CD4-positive, alpha-beta T cell (primary cell): ENCODE measurements around the gene LYAR. TPM values are rescaled to one million over a fixed set of nuclear protein-coding genes. Genes with fewer than 3 reads are reported as not detected.

ENCODE experiments used
- ATAC-seq: fragments of 200-7000 bp; cut with Tn5 transposase; one replicate; pipeline ENCODE4 v1.10.0; 2022; ENCODE audit warnings: mild to moderate bottlenecking; ENCODE audit not compliant: poor library complexity
- CTCF ChIA-PET: fragments of 350-600 bp; sonication (Branson Sonifier 250); formaldehyde crosslinking; loops from one replicate; lab custom pipeline; 2021; ENCODE audit warnings: antibody characterized with exemption, inconsistent platforms; lab: Charles Lee
- POLR2A ChIA-PET: fragments of 350-600 bp; sonication (Branson Sonifier 250); formaldehyde crosslinking; loops from one replicate; lab custom pipeline; 2021; ENCODE audit warnings: antibody characterized with exemption, inconsistent platforms; lab: Charles Lee
- DNase-seq, 14 experiments: peaks; one replicate each; pipeline ENCODE4 v3.0.0-alpha.2; 2013 to 2020; ENCODE audit warnings: mixed read lengths in 2 of 14
- H3K27ac ChIP-seq, 2 donors: one replicate each; pipeline versions ENCODE4 v1.5.1 to v1.7.0; 2013; ENCODE audit warnings: low read length in 2 of 2, low read depth in 1 of 2, mild to moderate bottlenecking in 1 of 2
- H3K27me3 ChIP-seq, 2 experiments: 1 replicate in 1 of 2; 2 replicates in 1 of 2; pipeline versions ENCODE4 v1.6.1 to v1.7.0; 2013; ENCODE audit warnings: low read length in 2 of 2, control low read depth in 1 of 2, mild to moderate bottlenecking in 1 of 2, moderate library complexity in 1 of 2; ENCODE audit not compliant: insufficient read depth in 2 of 2, control insufficient read depth in 1 of 2
- H3K36me3 ChIP-seq: one replicate; pipeline ENCODE4 v1.6.1; 2013; ENCODE audit warnings: low read length, control low read depth; ENCODE audit not compliant: insufficient read depth
- H3K4me1 ChIP-seq: one replicate; pipeline ENCODE4 v1.6.1; 2013; ENCODE audit warnings: low read length, control low read depth; ENCODE audit not compliant: insufficient read depth
- H3K4me3 ChIP-seq: one replicate; pipeline ENCODE4 v1.5.1; 2013; ENCODE audit warnings: mild to moderate bottlenecking, low read length, moderate library complexity
- H3K9me3 ChIP-seq, 2 experiments: 1 replicate in 1 of 2; 2 replicates in 1 of 2; pipeline versions ENCODE4 v1.6.1 to v1.7.0; 2013; ENCODE audit warnings: low read length in 2 of 2, mild to moderate bottlenecking in 2 of 2, control low read depth in 1 of 2, moderate library complexity in 1 of 2; ENCODE audit not compliant: control insufficient read depth in 1 of 2, insufficient read depth in 1 of 2
- H3K27ac Mint-ChIP-seq: one replicate; pipeline ENCODE4 v1.8.0; 2020; ENCODE audit warnings: mixed read lengths
- H3K27me3 Mint-ChIP-seq: one replicate; pipeline ENCODE4 v1.8.0; 2021; ENCODE audit warnings: mixed read lengths
- H3K36me3 Mint-ChIP-seq: one replicate; pipeline ENCODE4 v1.8.0; 2021; ENCODE audit warnings: low read depth, mixed read lengths
- H3K4me1 Mint-ChIP-seq: one replicate; pipeline ENCODE4 v1.8.0; 2021; ENCODE audit warnings: low read depth, mixed read lengths
- H3K4me3 Mint-ChIP-seq: one replicate; pipeline ENCODE4 v1.8.0; 2020; ENCODE audit warnings: mild to moderate bottlenecking, mixed read lengths
- H3K9me3 Mint-ChIP-seq: one replicate; pipeline ENCODE4 v1.8.0; 2020; ENCODE audit warnings: mixed read lengths
- intact Hi-C, 2 experiments: fragments of 100-400 bp; cut with DNase I in 1 of 2; cut with micrococcal nuclease in 1 of 2; formaldehyde crosslinking; loops; one replicate each; pipeline versions ENCODE4 v1.15.1 to v1.9.0; 2023 to 2025; cut with DNase I, micrococcal nuclease
- total RNA-seq, 174 experiments: library from RNA in 2 of 174; stranded (reverse) in 2 of 174; gene quantifications; one replicate each; pipeline ENCODE4 v1.2.3 and lab custom pipeline; 2021 to 2026
- TF ChIP-seq, protein P1 (sequence below): fragments of 200-600 bp; IDR thresholded peaks from one replicate; pipeline ENCODE4 v1.8.0; 2022; ENCODE audit warnings: antibody characterized with exemption, mild to moderate bottlenecking

LYAR gene
- total RNA-seq, 2 experiments from 2014 or later = 13.8 to 13.9 TPM

DNA sequence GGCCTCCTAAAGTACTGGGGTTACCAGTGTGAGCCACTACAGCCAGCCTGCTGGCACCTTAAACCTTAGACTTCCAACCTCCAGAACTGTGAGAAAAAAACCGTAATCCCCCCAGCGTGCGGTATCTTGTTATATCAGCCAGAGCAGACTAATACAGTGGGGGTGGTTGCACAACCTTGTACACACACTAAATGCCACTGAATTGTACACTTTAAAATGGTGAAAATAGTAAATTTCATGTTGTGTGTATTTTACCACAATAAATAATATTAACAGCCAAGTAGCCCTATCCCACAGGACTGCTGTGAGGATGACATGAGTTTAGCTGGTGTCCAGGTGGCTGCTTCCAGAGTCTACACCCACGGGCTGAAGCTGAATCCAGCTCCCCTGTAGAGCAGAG, 38.9 kb upstream of the LYAR start:
- H3K27ac Mint-ChIP-seq = no peak overlapping the region
- intact Hi-C loops = no loop called here
- H3K27me3 ChIP-seq = no peaks in the 10 kb centered on the region
- H3K4me1 ChIP-seq = peaks cover 3% of the 10 kb centered on the region
- ATAC-seq (no peak), DNase-seq (no peak)
- H3K4me1 Mint-ChIP-seq = peaks cover 4% of the 10 kb centered on the region
- peaks cover 0 to 9% of the 10 kb centered on the region in 2 experiments for H3K9me3 ChIP-seq
- H3K36me3 Mint-ChIP-seq = peaks cover 2% of the 10 kb centered on the region
- CTCF ChIA-PET = no interaction called here
- no peak overlapping the region for H3K4me3 Mint-ChIP-seq
- TF ChIP-seq, protein P1, sequence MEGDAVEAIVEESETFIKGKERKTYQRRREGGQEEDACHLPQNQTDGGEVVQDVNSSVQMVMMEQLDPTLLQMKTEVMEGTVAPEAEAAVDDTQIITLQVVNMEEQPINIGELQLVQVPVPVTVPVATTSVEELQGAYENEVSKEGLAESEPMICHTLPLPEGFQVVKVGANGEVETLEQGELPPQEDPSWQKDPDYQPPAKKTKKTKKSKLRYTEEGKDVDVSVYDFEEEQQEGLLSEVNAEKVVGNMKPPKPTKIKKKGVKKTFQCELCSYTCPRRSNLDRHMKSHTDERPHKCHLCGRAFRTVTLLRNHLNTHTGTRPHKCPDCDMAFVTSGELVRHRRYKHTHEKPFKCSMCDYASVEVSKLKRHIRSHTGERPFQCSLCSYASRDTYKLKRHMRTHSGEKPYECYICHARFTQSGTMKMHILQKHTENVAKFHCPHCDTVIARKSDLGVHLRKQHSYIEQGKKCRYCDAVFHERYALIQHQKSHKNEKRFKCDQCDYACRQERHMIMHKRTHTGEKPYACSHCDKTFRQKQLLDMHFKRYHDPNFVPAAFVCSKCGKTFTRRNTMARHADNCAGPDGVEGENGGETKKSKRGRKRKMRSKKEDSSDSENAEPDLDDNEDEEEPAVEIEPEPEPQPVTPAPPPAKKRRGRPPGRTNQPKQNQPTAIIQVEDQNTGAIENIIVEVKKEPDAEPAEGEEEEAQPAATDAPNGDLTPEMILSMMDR = no peak
- no peaks in the 10 kb centered on the region for H3K36me3 ChIP-seq
- H3K27ac ChIP-seq = no peak overlapping the region
- H3K9me3 Mint-ChIP-seq = no peaks in the 10 kb centered on the region
- H3K4me3 ChIP-seq = no peak overlapping the region
- POLR2A ChIA-PET = no interaction called here
- H3K27me3 Mint-ChIP-seq = no peaks in the 10 kb centered on the region

DNA sequence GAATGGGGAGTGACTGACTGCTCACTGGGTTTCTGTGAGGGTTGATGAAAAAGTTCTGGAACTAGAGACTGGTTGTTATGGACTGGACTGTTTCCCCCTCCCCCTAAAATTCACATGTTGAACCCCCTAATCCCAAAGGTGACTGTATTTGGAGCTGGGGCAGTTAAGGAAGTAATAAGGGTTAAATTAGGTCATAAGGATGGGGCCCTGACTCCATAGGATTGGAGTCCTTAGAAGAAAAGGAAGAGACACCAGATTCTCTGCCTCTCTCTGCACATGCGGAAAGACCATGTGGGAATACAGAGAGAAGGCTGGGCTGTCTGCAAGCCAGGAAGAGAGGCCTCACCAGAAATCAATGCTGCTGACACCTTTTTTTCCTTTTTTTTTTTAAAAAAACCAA, 38.3 kb upstream of the LYAR start:
- Histone ChIP-seq H3K27me3 (no peaks in the 10 kb centered on the region), H3K4me3 (no peak overlapping the region), H3K9me3 (peaks cover 0 to 9% of the 10 kb centered on the region in 2 experiments), H3K36me3 (no peaks in the 10 kb centered on the region), H3K27ac (no peak overlapping the region), H3K4me1 (peaks cover under 1% of the 10 kb centered on the region)
- H3K9me3 Mint-ChIP-seq = no peaks in the 10 kb centered on the region
- ChIA-PET CTCF (no interaction called here), POLR2A (no interaction called here)
- TF ChIP-seq, protein P1 = no peak
- peaks cover 4% of the 10 kb centered on the region for H3K4me1 Mint-ChIP-seq
- DNase-seq (no peak), ATAC-seq (no peak)
- peaks cover 9% of the 10 kb centered on the region for H3K36me3 Mint-ChIP-seq
- intact Hi-C loops = no loop called here
- no peak overlapping the region for H3K4me3 Mint-ChIP-seq
- no peaks in the 10 kb centered on the region for H3K27me3 Mint-ChIP-seq
- H3K27ac Mint-ChIP-seq = no peak overlapping the region

DNA sequence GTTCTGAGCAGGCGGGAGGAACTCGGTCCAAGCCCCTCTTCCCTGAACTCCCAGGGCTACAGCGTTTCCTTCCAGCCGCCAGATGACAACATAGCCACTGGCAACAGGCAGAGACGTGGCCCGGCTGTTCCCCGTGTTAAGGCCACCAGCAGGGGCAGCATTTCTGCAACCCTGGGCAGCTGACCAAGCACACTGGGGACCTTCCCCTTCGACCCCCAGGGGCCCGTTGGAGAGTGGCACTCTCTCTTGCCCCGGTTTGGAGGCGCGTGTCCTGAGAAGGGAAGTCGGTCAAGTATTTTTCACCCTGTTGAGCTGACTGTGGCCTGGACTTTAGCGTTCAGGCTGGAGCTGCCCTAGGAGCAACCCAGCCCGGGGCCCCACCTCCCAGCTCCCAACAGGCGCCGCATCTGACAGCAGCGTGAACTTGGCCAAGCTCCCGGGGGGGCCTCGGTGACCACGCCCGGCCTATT, 37.7 kb upstream of the LYAR start:
- Mint-ChIP-seq H3K4me1 (peaks cover 4% of the 10 kb centered on the region), H3K9me3 (no peaks in the 10 kb centered on the region), H3K4me3 (no peak overlapping the region), H3K27ac (no peak overlapping the region), H3K36me3 (peaks cover 11% of the 10 kb centered on the region), H3K27me3 (no peaks in the 10 kb centered on the region)
- Histone ChIP-seq H3K9me3 (peaks cover 0 to 9% of the 10 kb centered on the region in 2 experiments), H3K36me3 (no peaks in the 10 kb centered on the region), H3K4me1 (no peaks in the 10 kb centered on the region), H3K4me3 (no peak overlapping the region), H3K27ac (no peak overlapping the region), H3K27me3 (no peaks in the 10 kb centered on the region)
- no peak for DNase-seq
- intact Hi-C loops = no loop called here
- ATAC-seq = no peak
- CTCF ChIA-PET = no interaction called here
- POLR2A ChIA-PET = no interaction called here
- TF ChIP-seq, protein P1 = no peak
